NCI-H1694 treated with DMSO at 0.1 percent for 48 hours (cell line): Measurements from ENCODE around the gene MIOS.

Experiments used
- DNase-seq: peaks from one replicate; lab custom pipeline; 2025; lab: John Stamatoyannopoulos, UW

MIOS gene

GRCh38 chr7:7583731-7584130 is 17.0 kb downstream of the MIOS start:
- no peak for DNase-seq

GRCh38 chr7:7584653-7585052 is 18.0 kb downstream of the MIOS start:
- DNase-seq: no peak

- DNase-seq: no peak
Measured at GRCh38 chr7:7585241-7585928, 18.7 kb downstream of the MIOS start.

GRCh38 chr7:7595451-7595850 is 28.8 kb downstream of the MIOS start:
- peak; percentile 63 for DNase-seq

- DNase-seq: no peak
Measured at GRCh38 chr7:7596176-7596575, 29.5 kb downstream of the MIOS start.

- no peak for DNase-seq
Measured at GRCh38 chr7:7607010-7607409, 40.3 kb downstream of the MIOS start.

- DNase-seq: no peak
Measured at GRCh38 chr7:7609330-7609729, 42.6 kb downstream of the MIOS start.

GRCh38 chr7:7612519-7612918 is 45.8 kb downstream of the MIOS start:
- no peak for DNase-seq

GRCh38 chr7:7613210-7613609 is 46.5 kb downstream of the MIOS start:
- DNase-seq: no peak

GRCh38 chr7:7614018-7614741 is 47.5 kb downstream of the MIOS start:
- no peak for DNase-seq

GRCh38 chr7:7617550-7617949 is 50.9 kb downstream of the MIOS start:
- DNase-seq: no peak

- DNase-seq: no peak
Measured at GRCh38 chr7:7618410-7618809, 51.7 kb downstream of the MIOS start.

- no peak for DNase-seq
Measured at GRCh38 chr7:7620236-7620635, 53.6 kb downstream of the MIOS start.

GRCh38 chr7:7620644-7621210 is 54.0 kb downstream of the MIOS start:
- no peak for DNase-seq

GRCh38 chr7:7628476-7628875 is 61.8 kb downstream of the MIOS start:
- DNase-seq: no peak

- DNase-seq: no peak
Measured at GRCh38 chr7:7630626-7631329, 64.1 kb downstream of the MIOS start.

- DNase-seq: no peak
Measured at GRCh38 chr7:7639421-7639820, 72.7 kb downstream of the MIOS start.

GRCh38 chr7:7639847-7640220 is 73.2 kb downstream of the MIOS start:
- no peak for DNase-seq

GRCh38 chr7:7640221-7641128 is 73.8 kb downstream of the MIOS start, which contains the start of gene UMAD1:
Gene UMAD1, plus strand, starts transcription at chr7:7640752. Its CDS starts 32,620 bp downstream, at chr7:7673372.
- peak; percentile 98 for DNase-seq

GRCh38 chr7:7641129-7641663 is 74.5 kb downstream of the MIOS start:
- DNase-seq: no peak

- no peak for DNase-seq
Measured at GRCh38 chr7:7642081-7642480, 75.4 kb downstream of the MIOS start.
